GM18517 (cell line): Measurements from ENCODE around the gene RAB40B.
"Not testable (repeated sequence)": the region's sequence is repeated elsewhere in the genome, so short reads cannot be mapped to it uniquely, and the experiment has no call there.

Experiments used
- ATAC-seq: cut with Tn5 transposase; IDR thresholded peaks from one replicate; pipeline ENCODE4 v1.9.1; 2021; ENCODE audit warnings: mild to moderate bottlenecking, moderate library complexity; ENCODE audit not compliant: unreplicated experiment

Gene RAB40B

GRCh38 chr17:82668631-82669099, 29.8 kb downstream of the RAB40B start:
- no peak for ATAC-seq

GRCh38 chr17:82668024-82668630, 30.4 kb downstream of the RAB40B start:
- ATAC-seq = no peak

- ATAC-seq = no peak
Observed at GRCh38 chr17:82667668-82668000, 30.9 kb downstream of the RAB40B start.

- ATAC-seq = no peak
Observed at GRCh38 chr17:82666931-82667667, 31.4 kb downstream of the RAB40B start.

- no peak for ATAC-seq
Observed at GRCh38 chr17:82665891-82666290, 32.6 kb downstream of the RAB40B start.

GRCh38 chr17:82665217-82665616, 33.3 kb downstream of the RAB40B start:
- ATAC-seq = no peak

- no peak for ATAC-seq
Observed at GRCh38 chr17:82664701-82665182, 33.8 kb downstream of the RAB40B start.

- no peak for ATAC-seq
Observed at GRCh38 chr17:82664276-82664575, 34.3 kb downstream of the RAB40B start.

GRCh38 chr17:82663381-82664275, 34.9 kb downstream of the RAB40B start:
- no peak for ATAC-seq

- ATAC-seq = no peak
Observed at GRCh38 chr17:82662711-82663261, 35.7 kb downstream of the RAB40B start.

- no peak for ATAC-seq
Observed at GRCh38 chr17:82661717-82662683, 36.5 kb downstream of the RAB40B start.

GRCh38 chr17:82659886-82660285, 38.6 kb downstream of the RAB40B start:
- ATAC-seq = no peak

GRCh38 chr17:82658796-82659452, 39.6 kb downstream of the RAB40B start:
- ATAC-seq = no peak

- ATAC-seq = no peak
Observed at GRCh38 chr17:82658331-82658730, 40.2 kb downstream of the RAB40B start.

- no peak for ATAC-seq
Observed at GRCh38 chr17:82657926-82658325, 40.6 kb downstream of the RAB40B start.

- no peak for ATAC-seq
Observed at GRCh38 chr17:82656266-82656665, 42.2 kb downstream of the RAB40B start.

GRCh38 chr17:82655523-82655922, 43.0 kb downstream of the RAB40B start:
- no peak for ATAC-seq

GRCh38 chr17:82655038-82655479, 43.4 kb downstream of the RAB40B start:
- no peak for ATAC-seq

GRCh38 chr17:82654611-82655010, 43.9 kb downstream of the RAB40B start:
- not testable (repeated sequence) for ATAC-seq
